Liver (tissue), 3 donors: Measurements from ENCODE around the gene LIMS2.

ENCODE experiments used
- FOXA1 ChIP-seq: IDR thresholded peaks from 2 replicates; pipeline ENCODE4 v1.6.1; 2016; ENCODE audit warnings: antibody characterized with exemption
- GABPA ChIP-seq, 2 donors: IDR thresholded peaks in 1 of 2; conservative IDR thresholded peaks in 1 of 2; 2 replicates each; pipeline ENCODE4 v1.6.1; 2016; ENCODE audit warnings: antibody characterized with exemption in 2 of 2, mild to moderate bottlenecking in 1 of 2, moderate library complexity in 1 of 2
- JUND ChIP-seq, 2 donors: IDR thresholded peaks; 2 replicates each; pipeline ENCODE4 v1.6.1; 2016; ENCODE audit warnings: antibody characterized with exemption in 2 of 2
- RAD21 ChIP-seq, 2 donors: IDR thresholded peaks; 2 replicates each; pipeline ENCODE4 v1.6.1; 2016; ENCODE audit warnings: antibody characterized with exemption in 2 of 2, mild to moderate bottlenecking in 2 of 2
- RXRA ChIP-seq, 2 donors: IDR thresholded peaks; 2 replicates each; pipeline ENCODE4 v1.6.1; 2017 to 2018; ENCODE audit warnings: antibody characterized with exemption in 2 of 2, mild to moderate bottlenecking in 1 of 2
- SP1 ChIP-seq: IDR thresholded peaks from 2 replicates; pipeline ENCODE4 v1.6.1; 2018; ENCODE audit warnings: antibody characterized with exemption, mild to moderate bottlenecking
- TAF1 ChIP-seq: conservative IDR thresholded peaks from 2 replicates; pipeline ENCODE4 v1.6.1; 2016; ENCODE audit warnings: antibody characterized with exemption, mild to moderate bottlenecking
- YY1 ChIP-seq: IDR thresholded peaks from 2 replicates; pipeline ENCODE4 v1.6.1; 2016; ENCODE audit warnings: antibody characterized with exemption, mild to moderate bottlenecking
- TF ChIP-seq, protein P1 (sequence below): fragments of 150-350 bp; IDR thresholded peaks from 2 replicates; pipeline ENCODE4 v1.5.1; 2017; ENCODE audit warnings: improper control_type of control experiment, low read depth, low read length; ENCODE audit not compliant: missing input control
- TF ChIP-seq, protein P2 (sequence below): IDR thresholded peaks from 2 replicates; pipeline ENCODE4 v1.6.1; 2016; ENCODE audit warnings: antibody characterized with exemption, mild to moderate bottlenecking
- TF ChIP-seq, protein P3 (sequence below): IDR thresholded peaks from 2 replicates; pipeline ENCODE4 v1.6.1; 2016; ENCODE audit warnings: antibody characterized with exemption
- TF ChIP-seq, protein P4 (sequence below): IDR thresholded peaks from 2 replicates; pipeline ENCODE4 v1.6.1; 2016; ENCODE audit warnings: antibody characterized with exemption
- TF ChIP-seq, protein P5 (sequence below): IDR thresholded peaks from 2 replicates; pipeline ENCODE4 v1.6.1; 2016; ENCODE audit warnings: antibody characterized with exemption
- donor health status: healthy.
- donor health status: healthy.

DNA sequence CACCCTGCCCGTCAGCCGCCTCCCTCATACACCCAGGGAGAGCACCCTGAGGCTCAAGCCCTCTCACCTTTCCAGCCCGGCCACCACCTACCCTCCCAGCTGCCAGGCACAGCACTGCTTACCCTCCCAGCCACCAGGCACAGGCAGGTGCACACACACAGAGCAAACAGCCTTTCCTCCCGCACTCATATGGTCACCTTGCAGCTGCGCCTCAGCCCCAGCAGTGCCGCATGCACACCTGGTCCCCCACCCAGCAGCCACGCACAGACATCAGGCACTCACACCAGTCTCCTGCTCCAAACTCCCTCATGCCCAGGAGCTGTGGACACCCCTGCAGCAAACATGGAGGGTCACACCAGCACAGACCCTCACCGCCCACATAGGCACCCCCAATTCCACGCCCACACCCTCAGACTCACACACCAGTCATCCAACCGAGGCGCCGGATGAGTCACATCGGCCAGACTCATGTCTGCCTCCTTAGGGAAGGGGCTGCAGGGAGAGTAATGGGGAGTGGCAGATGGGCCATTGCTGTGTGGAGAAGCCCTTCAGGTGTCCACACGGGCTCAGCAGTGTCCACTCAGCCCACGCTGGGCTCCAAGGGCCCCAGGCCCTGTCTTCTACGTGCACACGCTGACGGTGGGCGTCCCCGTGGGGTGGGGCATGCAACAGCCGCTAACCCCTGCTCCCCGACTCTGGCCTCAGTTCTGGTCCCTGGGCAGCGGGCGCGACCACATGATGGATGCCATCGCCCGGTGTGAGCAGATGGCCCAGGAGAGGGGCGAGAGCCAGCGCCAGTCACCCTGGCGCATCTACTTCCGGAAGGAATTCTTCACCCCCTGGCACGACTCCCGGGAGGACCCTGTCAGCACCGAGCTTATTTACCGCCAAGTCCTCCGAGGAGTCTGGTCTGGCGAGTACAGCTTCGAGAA lies 51.7 kb downstream of the LIMS2 start:
- TF ChIP-seq YY1 (no peak), GABPA (IDR thresholded peaks at IDR 0.05 in 1 of 2, conservative IDR thresholded peaks at IDR 0.05 in 1 of 2) (no peak), RXRA (IDR thresholded peaks at IDR 0.05) (no peak), TAF1 (no peak), RAD21 (IDR thresholded peaks at IDR 0.05) (no peak), SP1 (no peak), FOXA1 (no peak), JUND (IDR thresholded peaks at IDR 0.05) (no peak)
- TF ChIP-seq, protein P1, sequence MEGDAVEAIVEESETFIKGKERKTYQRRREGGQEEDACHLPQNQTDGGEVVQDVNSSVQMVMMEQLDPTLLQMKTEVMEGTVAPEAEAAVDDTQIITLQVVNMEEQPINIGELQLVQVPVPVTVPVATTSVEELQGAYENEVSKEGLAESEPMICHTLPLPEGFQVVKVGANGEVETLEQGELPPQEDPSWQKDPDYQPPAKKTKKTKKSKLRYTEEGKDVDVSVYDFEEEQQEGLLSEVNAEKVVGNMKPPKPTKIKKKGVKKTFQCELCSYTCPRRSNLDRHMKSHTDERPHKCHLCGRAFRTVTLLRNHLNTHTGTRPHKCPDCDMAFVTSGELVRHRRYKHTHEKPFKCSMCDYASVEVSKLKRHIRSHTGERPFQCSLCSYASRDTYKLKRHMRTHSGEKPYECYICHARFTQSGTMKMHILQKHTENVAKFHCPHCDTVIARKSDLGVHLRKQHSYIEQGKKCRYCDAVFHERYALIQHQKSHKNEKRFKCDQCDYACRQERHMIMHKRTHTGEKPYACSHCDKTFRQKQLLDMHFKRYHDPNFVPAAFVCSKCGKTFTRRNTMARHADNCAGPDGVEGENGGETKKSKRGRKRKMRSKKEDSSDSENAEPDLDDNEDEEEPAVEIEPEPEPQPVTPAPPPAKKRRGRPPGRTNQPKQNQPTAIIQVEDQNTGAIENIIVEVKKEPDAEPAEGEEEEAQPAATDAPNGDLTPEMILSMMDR: no peak
- TF ChIP-seq, protein P2, sequence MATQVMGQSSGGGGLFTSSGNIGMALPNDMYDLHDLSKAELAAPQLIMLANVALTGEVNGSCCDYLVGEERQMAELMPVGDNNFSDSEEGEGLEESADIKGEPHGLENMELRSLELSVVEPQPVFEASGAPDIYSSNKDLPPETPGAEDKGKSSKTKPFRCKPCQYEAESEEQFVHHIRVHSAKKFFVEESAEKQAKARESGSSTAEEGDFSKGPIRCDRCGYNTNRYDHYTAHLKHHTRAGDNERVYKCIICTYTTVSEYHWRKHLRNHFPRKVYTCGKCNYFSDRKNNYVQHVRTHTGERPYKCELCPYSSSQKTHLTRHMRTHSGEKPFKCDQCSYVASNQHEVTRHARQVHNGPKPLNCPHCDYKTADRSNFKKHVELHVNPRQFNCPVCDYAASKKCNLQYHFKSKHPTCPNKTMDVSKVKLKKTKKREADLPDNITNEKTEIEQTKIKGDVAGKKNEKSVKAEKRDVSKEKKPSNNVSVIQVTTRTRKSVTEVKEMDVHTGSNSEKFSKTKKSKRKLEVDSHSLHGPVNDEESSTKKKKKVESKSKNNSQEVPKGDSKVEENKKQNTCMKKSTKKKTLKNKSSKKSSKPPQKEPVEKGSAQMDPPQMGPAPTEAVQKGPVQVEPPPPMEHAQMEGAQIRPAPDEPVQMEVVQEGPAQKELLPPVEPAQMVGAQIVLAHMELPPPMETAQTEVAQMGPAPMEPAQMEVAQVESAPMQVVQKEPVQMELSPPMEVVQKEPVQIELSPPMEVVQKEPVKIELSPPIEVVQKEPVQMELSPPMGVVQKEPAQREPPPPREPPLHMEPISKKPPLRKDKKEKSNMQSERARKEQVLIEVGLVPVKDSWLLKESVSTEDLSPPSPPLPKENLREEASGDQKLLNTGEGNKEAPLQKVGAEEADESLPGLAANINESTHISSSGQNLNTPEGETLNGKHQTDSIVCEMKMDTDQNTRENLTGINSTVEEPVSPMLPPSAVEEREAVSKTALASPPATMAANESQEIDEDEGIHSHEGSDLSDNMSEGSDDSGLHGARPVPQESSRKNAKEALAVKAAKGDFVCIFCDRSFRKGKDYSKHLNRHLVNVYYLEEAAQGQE: no peak
- TF ChIP-seq, protein P3, sequence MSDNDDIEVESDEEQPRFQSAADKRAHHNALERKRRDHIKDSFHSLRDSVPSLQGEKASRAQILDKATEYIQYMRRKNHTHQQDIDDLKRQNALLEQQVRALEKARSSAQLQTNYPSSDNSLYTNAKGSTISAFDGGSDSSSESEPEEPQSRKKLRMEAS: no peak
- TF ChIP-seq, protein P4, sequence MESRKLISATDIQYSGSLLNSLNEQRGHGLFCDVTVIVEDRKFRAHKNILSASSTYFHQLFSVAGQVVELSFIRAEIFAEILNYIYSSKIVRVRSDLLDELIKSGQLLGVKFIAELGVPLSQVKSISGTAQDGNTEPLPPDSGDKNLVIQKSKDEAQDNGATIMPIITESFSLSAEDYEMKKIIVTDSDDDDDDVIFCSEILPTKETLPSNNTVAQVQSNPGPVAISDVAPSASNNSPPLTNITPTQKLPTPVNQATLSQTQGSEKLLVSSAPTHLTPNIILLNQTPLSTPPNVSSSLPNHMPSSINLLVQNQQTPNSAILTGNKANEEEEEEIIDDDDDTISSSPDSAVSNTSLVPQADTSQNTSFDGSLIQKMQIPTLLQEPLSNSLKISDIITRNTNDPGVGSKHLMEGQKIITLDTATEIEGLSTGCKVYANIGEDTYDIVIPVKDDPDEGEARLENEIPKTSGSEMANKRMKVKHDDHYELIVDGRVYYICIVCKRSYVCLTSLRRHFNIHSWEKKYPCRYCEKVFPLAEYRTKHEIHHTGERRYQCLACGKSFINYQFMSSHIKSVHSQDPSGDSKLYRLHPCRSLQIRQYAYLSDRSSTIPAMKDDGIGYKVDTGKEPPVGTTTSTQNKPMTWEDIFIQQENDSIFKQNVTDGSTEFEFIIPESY: no peak
- TF ChIP-seq, protein P5, sequence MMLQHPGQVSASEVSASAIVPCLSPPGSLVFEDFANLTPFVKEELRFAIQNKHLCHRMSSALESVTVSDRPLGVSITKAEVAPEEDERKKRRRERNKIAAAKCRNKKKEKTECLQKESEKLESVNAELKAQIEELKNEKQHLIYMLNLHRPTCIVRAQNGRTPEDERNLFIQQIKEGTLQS: no peak
